Measurements from ENCODE around the gene ACKR4.

Gene ACKR4

DNA sequence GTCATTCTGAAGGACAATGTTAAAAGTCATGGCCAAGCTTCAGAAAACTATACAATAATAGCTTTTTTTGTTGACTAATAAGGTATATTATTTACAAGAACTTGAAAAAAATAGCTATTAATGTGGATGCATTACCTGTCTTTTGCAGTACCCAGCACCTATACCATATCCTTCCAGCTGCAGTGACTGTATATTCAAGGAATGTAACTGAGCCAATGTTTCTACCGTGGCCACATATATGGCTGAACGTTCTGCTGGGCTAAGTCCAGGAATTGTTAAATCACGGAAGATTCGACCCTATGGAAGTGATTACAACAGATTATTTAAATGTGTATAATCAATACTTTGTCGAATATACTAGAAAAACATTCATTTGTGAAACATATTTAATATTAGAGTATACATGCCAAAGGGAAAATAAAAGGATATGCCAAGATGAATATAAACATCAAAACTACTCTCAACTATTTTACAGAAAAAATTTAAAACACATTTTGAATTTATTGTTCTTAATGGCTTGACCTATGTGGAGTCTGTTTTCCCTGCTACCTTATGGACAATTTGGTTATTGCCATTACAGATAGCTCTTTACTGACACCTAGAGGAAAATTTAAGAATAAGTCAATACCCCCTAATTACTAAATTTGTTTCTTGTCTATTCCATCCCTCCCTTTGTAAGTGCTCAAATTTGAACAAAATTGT is 44.9 kb downstream of the ACKR4 start:
- DNase-seq (ENCODE audit: low read depth): no peak

DNA sequence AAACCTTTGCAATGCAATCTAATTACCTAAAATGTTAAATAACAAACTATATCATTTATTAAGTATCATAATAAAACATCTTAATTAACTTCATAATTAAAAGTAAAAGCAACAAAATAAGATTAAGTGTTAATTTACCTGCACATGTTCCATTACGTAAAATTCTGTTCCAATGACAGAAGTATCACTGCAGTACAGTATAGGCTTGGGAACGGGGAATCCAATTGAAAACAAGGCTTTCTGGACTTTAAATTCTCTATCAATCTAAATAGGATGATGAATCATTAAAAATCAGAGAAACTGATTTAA is 45.4 kb downstream of the ACKR4 start:
- no peak for DNase-seq (ENCODE audit: low read depth)

DNA sequence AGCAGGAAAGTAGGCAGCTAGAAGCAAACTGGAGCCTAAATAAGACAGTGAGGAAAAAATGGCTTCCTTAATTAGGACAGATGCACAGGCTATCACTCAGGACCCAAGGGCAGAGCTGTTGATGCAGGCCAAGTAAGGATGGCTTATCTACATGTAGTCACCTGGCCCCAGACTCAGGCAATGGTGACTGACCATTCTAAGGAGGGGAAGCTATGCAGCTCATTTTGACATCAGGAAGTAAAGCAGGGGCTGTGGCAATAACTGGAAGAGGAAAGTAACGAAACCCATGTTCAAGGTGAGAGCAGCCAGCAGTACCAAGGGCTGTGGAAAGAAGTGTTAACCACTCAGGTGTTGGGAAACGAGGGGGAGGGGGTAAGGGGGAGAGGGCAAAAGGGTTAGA is 46.3 kb downstream of the ACKR4 start:
- DNase-seq (ENCODE audit: low read depth): no peak

- DNase-seq (ENCODE audit: low read depth): no peak
Measured at GRCh38 chr3:132645058-132645457, 48.0 kb downstream of the ACKR4 start.

GRCh38 chr3:132650153-132650552 is 53.1 kb downstream of the ACKR4 start:
- no peak for DNase-seq (ENCODE audit: low read depth)

Measured in T-helper 22 cell (primary cell).